Coronary artery (tissue), 2 donors: ENCODE data around the gene ZNF277.
"Not testable (repeated sequence)": the region's sequence is repeated elsewhere in the genome, so short reads cannot be mapped to it uniquely, and the experiment has no call there.

ENCODE experiments used
- DNase-seq: peaks from one replicate; pipeline ENCODE4 v3.0.0-alpha.2; 2017; ENCODE audit warnings: low spot score
- H3K27ac ChIP-seq, 2 donors: fragments of 200-600 bp; sonication (generic); one replicate each; pipeline ENCODE4 v1.5.1; 2016 to 2019
- H3K4me3 ChIP-seq: fragments of 200-600 bp; sonication (generic); 2 replicates; pipeline ENCODE4 v1.5.1; 2016; ENCODE audit warnings: mild to moderate bottlenecking, moderate library complexity
- TF ChIP-seq, protein P1 (sequence below): fragments of 200-600 bp; sonication (generic); IDR thresholded peaks from one replicate; pipeline ENCODE4 v1.5.1; 2019; ENCODE audit warnings: antibody characterized with exemption

The ZNF277 gene

DNA sequence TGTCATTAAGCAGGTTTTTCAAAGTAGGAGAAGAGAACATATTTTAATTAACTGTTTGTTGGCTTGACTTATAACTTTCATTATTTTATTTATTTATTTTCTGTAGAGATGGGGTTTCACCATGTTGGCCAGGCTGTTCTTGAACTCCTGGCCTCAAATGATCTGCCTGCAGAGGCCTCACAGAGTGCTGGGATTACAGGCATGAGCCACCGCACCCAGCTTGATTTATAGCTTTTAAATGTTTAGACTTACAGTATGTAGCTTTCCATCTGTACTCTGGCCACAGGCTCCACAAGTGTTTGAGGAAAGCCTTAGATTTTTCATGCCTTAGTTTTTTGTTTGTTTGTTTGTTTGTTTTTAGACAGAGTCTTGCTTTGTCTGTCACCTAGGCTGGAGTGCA is 171.1 kb downstream of the ZNF277 start:
- no peak overlapping the region for H3K4me3 ChIP-seq
- no peak overlapping the region for H3K27ac ChIP-seq
- no peak for DNase-seq
- TF ChIP-seq, protein P1, sequence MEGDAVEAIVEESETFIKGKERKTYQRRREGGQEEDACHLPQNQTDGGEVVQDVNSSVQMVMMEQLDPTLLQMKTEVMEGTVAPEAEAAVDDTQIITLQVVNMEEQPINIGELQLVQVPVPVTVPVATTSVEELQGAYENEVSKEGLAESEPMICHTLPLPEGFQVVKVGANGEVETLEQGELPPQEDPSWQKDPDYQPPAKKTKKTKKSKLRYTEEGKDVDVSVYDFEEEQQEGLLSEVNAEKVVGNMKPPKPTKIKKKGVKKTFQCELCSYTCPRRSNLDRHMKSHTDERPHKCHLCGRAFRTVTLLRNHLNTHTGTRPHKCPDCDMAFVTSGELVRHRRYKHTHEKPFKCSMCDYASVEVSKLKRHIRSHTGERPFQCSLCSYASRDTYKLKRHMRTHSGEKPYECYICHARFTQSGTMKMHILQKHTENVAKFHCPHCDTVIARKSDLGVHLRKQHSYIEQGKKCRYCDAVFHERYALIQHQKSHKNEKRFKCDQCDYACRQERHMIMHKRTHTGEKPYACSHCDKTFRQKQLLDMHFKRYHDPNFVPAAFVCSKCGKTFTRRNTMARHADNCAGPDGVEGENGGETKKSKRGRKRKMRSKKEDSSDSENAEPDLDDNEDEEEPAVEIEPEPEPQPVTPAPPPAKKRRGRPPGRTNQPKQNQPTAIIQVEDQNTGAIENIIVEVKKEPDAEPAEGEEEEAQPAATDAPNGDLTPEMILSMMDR = no peak

DNA sequence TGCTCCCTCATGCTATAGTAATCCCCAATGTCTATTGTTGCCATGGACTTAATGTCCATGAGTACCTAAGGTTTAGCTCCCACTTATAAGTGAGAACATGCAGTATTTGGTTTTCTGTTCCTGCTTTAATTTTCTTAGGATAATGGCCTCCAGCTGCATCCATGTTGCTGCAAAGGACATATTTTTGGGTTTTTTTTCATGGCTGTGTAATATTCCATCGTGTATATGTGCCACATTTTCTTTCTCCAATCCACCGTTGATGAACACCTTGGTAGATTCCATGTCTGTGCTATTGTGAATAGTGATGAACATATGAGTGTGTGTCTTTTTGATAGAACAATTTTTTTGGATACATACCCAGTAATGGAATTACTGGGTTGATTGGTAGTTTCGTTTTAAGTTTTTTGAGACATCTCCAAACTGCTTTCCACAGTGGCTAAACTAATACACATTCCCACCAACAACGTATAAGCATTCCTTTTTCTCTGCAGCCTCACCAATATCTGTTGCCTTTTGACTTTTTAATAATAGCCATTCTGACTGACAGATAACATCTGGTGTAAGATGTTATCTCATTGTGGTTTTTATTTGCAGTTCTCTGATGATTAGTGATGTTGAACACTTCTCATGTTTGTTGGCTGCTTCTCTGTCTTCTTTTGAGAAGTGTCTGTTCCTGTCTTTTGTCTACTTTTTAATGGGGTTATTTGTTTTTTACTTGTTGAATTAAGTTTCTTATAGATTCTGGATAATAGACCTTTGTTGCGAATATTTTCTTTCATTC is 175.0 kb downstream of the ZNF277 start:
- Histone ChIP-seq H3K4me3 (no peak overlapping the region), H3K27ac (no peak overlapping the region)
- TF ChIP-seq, protein P1 = no peak
- no peak for DNase-seq

DNA sequence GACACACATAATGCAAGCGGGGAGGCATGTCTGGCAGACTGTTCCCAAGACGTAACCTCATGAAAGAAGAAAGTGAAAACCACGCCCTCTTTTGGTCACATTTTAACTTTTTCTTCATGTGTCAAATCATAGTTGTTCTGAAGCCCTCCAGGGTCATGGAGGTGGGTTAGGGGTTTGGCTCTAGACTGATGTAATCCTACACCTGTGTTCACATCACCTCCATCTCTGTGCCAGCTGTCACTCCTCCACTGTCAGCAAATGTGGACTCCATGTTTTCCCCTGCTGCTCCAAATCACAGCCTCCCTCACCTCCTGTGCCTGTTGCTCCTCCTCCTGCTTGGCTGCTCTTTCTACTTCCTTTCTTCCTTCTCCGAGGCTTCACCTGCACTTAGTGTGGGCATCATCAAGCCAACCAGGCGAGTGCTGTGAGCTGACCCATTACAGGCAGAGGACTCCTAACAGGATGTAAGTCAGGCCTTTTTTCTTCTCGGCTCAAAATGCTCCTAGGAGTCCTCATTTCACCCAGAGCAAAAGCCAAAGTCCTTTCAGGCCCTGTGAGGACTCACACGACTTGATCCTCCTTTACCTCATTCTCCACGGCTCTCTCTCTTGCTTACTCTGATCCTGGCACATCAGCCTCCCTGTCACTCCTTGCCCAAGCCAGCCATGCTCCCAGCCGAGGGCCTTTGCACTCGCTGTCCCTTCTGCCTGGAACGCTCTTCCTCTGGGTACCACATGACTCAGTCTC is 177.3 kb downstream of the ZNF277 start:
- TF ChIP-seq, protein P1 = no peak
- no peak overlapping the region for H3K4me3 ChIP-seq
- DNase-seq = no peak
- H3K27ac ChIP-seq = no peak overlapping the region

DNA sequence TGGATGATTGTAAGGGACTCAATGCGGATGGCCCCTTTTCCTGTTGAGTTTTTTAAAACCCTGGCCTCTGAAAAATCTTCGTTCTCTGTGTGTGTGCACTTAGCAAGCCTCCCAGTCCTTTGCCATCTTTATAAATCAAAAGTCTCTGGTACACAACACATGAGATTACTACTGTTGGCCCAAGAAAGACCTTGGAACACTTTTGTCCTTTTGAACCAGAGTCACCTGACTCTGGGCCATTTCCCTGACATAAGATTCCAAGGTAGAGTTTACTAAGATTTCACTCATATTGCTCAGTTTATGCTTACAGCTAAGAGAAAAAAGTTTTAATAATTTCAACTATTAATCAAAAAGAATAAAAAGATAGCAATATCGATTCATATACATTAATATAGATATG is 179.0 kb downstream of the ZNF277 start:
- Histone ChIP-seq H3K27ac (no peak overlapping the region), H3K4me3 (no peak overlapping the region)
- DNase-seq = no peak
- TF ChIP-seq, protein P1 = no peak

DNA sequence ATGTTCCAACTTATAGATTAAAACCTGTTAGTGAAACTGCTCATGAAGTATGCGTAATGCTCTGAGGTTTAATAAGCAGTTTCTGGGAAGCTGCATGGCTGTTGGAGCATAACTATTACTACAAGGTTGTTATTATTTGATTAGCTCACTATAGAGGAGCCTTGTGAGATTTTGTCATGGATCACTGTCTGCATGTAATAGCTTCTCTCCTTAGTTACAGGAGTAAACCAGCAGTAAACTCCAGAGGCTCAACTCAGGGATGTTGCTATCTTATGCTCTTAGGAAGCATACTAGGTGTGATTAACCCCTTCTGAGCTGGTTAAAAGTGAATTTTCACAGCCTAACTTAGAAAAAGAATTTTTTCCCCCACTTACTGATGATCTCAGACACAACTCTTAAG is 180.1 kb downstream of the ZNF277 start:
- TF ChIP-seq, protein P1 = no peak

DNA sequence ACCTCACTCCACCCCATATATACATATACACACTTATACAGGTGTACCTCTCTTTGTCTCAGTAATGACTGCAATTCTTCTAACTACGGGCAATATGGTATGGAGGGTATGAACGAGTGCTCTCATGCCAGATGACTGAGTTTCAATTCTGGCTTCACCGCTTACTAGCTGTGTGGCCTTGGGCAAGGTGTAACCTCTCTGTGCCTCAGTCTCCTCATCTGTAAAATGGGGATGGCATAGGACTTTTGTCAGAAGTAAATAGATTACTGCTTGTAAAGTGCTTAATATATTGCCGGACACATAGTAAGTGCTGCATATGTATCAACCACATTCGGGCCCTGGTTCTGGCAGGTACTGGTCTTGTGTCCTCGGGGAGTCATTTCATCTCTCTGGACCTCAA is 183.7 kb downstream of the ZNF277 start:
- TF ChIP-seq, protein P1 = no peak
- DNase-seq = no peak
- Histone ChIP-seq H3K27ac (no peak overlapping the region), H3K4me3 (no peak overlapping the region)

More for the DNA sequence above, 180.1 kb downstream of the ZNF277 start:
- H3K27ac ChIP-seq = no peak overlapping the region
- no peak for DNase-seq
- no peak overlapping the region for H3K4me3 ChIP-seq

DNA sequence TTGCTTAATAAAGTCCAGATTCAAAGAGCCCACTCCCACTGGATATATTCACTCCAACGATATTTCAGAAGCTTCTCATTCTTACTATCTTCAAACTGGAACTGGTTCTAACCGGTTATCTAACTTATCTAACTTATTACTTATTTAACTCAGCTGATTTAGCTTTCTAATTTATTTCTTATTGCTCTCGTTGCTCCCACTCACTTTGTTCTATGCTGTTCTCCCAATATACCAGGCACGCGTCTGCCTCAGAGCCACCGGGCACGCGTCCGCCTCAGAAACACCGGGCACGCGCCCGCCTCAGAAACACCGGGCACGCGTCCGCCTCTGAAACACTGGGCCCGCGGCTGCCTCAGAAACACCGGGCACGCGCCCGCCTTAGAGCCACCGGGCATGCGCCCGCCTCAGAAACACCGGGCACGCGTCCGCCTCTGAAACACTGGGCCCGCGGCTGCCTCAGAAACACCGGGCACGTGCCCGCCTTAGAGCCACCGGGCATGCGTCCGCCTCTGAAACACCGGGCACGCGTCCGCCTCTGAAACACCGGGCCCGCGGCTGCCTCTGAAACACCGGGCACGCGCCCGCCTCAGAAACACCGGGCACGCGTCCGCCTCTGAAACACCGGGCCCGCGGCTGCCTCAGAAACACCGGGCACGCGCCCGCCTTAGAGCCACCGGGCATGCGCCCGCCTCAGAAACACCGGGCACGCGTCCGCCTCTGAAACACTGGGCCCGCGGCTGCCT is 184.8 kb downstream of the ZNF277 start:
- not testable (repeated sequence) for DNase-seq
- peak overlapping the region in 1 of 2 donors; percentile 67 for H3K27ac ChIP-seq
- H3K4me3 ChIP-seq = peak overlapping the region; percentile 69

DNA sequence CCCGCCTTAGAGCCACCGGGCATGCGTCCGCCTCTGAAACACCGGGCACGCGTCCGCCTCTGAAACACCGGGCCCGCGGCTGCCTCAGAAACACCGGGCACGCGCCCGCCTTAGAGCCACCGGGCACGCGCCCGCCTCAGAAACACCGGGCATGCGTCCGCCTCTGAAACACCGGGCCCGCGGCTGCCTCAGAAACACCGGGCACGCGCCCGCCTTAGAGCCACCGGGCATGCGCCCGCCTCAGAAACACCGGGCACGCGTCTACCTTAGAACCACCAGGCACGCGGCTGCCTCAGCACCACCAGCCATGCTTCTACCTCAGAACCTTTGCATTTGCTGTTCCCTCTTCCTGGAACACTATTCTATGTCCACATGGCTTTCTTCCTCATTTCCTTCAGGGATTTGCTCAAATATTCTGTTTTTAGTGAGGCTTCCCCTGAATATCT is 185.4 kb downstream of the ZNF277 start:
- Histone ChIP-seq H3K4me3 (peak overlapping the region; percentile 69), H3K27ac (peak overlapping the region; percentile 23 to 67)
- not testable (repeated sequence) for DNase-seq
